Inferior parietal cortex (tissue), 1 donor: ENCODE measurements around the gene GCH1.
A peak's percentile ranks its signal among the peaks of the same experiment; 100 is the strongest.
"Not testable (repeated sequence)": the region's sequence is repeated elsewhere in the genome, so short reads cannot be mapped to it uniquely, and the experiment has no call there.

Experiments used
- DNase-seq: peaks from one replicate; pipeline ENCODE4 v3.0.0-alpha.2; 2016; ENCODE audit errors: extremely low spot score

The GCH1 gene

GRCh38 chr14:54818201-54819133 lies 84.2 kb downstream of the GCH1 start:
- DNase-seq: peak; percentile 6

DNA sequence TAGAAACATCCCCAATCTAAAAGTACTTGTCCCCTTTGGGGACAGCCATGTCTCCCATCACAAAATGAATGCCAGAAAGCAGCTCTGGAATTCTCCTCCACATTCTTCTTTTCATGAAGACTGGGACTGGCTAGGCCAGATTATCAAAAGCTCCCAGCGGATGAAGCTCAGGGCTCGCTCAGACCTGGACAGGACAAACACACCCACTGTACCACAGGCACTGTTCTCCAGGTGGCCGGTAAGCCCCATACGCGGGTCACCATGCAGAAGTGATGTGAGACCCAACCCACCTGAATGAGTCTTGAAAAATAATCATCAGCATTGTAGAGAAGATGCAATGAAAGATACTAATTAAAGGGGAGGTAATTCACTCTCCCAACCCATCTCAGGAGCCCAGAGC lies 85.1 kb downstream of the GCH1 start:
- DNase-seq: no peak

DNA sequence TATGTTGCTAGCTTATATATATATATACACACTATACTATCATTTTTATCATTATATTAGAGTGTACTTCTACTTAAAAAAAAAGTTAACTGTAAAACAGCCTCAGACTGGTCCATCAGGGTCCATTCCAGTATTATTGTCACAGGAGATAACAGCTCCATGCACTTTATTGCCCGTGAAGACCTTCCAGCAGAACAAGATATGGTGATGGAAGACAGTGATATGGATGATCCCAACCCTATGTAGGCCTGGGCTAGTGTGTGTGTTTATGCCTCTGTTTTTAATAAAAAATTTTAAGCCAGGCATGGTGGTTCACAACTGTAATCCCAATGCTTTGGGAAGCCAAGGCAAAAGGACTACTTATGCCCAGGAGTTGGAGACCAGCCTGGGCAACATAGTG lies 86.2 kb downstream of the GCH1 start:
- DNase-seq: no peak

DNA sequence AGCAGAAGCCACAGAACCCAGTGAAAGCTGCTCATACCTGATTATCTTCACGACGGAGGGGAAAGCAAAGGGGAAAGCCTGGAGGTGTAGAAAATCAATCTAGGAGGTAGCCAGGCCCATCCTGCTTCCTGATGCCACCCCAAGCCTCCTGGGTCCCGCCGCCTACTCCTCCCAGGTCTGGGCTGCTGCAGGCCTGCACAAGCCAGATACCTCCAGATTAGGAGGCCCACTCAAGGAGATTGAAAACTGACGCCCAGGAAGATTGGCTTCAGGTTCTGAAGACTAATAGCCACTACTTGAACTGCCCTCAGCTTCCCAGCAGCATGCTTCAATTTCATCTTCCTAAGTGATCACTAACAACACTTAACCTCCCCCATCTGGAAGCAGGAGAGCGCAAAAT lies 87.1 kb downstream of the GCH1 start:
- no peak for DNase-seq

DNA sequence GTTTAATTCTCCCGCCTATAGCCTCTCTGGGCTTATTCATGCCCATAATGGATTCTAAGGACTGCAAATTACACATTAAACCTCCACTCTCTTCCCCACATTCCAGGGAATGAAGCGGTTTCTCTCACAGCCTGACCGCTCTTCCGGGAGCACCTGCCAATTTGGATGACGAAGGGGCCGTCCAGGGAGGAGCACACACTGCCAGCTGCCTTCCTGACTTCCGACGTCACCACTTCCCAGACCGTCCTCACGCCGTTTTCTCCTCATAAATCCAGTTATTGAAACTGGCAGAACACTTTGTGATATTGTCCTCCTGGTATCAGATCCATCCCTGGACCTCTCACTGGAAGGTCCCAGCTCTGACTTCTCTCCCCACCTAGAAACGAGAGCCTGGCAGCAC lies 87.6 kb downstream of the GCH1 start:
- DNase-seq: no peak

GRCh38 chr14:54814076-54814475 lies 88.5 kb downstream of the GCH1 start:
- DNase-seq: no peak

GRCh38 chr14:54813081-54813480 lies 89.5 kb downstream of the GCH1 start:
- no peak for DNase-seq

DNA sequence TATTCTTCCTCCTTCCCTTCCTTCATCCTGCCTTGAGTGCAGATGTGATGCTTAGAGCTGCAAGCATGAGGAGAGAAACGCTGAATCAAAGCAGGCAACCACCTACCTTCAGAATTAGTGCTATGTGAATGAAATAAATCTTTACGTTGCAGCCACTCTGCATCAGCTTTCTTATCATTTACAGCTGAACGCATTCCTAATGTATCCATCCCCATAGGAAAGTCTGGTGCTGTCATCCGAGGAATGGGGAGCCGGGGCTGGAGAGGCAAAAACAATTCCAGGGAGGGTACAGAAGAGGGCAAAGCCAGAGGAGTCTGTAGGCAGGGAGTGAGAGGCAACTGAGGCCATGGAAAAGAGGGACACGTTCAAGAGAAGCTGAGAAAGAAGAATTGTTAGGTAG lies 90.0 kb downstream of the GCH1 start:
- no peak for DNase-seq

DNA sequence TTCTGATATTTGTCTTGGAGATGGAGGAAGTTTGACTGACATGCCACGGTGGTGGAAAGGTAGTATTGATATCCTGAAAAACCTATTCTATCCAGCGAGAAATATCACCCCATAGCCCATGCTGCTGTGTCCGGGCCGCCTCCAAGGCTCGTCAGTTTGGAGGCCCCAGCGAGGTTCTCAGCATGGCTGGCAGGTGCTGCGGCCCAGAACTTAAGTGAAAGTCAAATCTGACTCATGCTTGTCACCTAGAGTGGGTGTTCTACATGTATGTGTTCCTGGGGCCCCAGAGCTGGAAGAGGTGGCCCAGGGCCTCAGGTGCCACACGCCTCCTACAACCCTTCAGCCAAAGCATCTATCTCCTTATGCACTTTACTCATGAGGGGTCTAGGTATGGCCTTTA lies 92.9 kb downstream of the GCH1 start:
- no peak for DNase-seq

GRCh38 chr14:54808326-54809161 lies 94.1 kb downstream of the GCH1 start:
- DNase-seq: no peak

GRCh38 chr14:54807881-54808280 lies 94.7 kb downstream of the GCH1 start:
- DNase-seq: no peak

GRCh38 chr14:54807428-54807827 lies 95.2 kb downstream of the GCH1 start:
- DNase-seq: no peak

DNA sequence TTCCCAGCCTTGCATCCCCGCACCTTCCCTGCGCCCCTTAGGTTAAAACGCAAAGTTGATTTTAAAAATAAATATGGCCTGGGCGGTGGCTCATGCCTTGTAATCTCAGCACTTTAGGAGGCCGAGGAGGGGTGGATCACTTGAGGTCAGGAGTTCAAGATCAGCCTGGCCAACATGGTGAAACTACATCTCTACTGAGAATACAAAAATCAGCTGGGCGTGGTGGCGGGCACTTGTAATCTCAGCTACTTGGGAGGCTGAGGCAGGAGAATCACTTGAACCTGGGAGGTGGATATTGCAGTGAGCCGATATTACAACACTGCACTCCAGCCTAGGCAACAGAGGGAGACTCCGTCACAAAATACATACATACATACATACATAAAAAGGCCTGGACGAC lies 96.0 kb downstream of the GCH1 start:
- DNase-seq: no peak

DNA sequence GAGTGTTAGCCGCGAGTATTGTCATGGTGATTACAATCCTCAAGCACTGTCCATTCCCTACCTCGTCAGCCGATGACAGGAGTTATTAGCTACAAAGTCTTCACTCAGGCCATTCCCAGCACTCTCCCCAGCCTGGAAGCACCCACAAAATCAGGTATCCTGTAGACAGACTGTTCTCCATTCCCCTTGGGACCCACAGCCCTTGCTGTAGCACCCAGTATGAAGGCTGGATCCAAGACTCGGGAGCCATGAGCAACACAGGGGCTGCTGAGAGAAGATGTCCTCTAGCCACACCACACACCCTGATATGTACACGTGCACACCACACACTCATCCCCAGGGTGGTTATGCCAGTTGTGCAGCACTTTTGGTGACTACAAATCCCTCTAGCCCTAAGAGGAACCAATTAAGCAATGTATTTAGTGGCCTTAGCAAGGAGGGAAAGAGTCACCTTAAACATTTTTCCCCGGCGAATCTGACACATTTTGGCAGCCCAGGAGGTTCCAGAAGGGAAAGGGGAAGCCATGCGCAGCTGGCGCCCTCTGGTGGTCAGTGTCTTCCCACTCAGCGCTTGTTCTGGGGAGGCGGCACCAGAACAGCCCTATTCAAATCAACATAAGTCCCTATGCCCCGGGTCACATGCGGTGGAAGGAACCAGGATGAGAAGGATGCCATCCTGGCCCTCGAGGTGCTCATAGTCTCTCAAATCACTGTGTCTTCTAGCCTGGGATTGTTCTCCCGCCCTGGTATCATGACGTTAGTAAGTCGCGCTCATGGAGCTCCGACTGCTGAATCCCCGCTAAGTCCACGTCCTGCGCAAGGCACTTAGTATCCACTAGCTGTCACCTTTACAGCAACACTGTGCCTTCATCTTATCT lies 96.9 kb downstream of the GCH1 start:
- DNase-seq: peak; percentile 89

DNA sequence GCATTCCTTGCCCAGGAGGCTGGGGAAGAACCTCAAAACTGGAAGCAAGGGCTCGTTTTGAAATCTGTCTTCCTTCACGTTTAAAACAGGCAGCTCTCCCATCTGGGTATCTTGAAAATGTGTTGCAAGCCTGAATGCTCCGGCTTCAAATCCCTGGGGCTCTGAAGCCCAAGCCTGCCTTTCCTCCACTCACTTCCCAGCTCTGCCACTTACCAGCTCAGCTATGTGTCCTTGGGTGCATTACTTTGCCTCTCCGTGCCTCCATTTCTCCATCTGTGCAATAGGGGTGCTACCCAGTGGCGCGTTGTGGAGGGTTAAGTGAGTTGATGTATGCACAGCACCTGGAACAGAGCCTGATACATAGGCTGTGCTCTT lies 97.6 kb downstream of the GCH1 start:
- DNase-seq: no peak

DNA sequence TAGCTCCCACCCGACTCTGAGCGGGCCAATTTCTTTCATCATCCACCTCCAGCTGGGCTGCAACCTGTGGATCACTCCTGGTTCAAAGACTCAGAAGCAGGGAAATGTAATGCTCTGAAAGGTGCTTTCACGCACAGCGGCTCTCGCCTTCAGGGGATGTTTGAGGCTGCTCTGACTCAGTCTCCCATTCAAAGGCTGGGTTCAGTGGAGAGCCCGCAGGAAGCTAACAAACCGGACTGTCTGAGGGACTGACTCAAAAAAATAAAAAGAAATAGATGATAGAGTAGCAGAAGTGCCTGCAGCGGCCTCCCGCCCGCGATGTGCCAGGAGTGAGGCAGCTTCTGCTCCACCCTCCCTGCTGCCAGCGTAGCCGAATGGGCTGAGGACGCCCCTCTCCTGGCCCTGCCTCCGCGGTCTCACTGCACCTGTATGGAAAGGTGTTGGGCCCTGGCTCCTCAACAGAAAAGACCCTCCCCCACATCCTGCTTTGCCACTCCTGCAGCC lies 98.0 kb downstream of the GCH1 start:
- DNase-seq: no peak

DNA sequence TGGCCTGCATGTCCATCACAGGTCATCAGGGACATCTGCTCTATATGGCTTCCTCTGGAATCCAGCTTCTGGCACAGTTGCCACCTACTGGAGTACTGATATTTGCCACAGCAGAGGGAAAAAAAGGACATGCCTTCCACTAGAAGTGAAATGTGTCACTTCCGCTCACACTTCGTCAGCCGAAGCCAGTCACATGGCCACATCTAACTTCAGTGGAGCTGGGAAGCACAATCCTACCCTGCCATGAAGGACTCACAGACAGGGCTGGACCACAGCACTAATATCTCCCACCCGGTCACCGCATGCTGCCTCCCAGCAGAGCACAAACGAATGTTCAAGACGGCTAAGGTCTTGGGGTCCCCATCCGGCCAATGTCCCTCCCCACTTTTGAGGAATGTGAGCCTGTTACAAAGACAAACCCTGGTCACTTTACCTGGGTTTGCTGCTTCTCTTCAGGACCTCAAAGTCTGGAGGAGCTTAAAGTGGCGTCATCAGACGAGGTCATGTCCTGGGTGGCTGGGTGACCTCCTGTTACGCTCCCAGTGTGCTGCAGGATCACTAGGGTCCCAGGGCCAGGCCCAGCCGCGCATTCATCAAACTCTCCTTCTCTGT lies 98.6 kb downstream of the GCH1 start:
- no peak for DNase-seq

- no peak for DNase-seq
Observed at GRCh38 chr14:54803396-54803795, 99.2 kb downstream of the GCH1 start.

GRCh38 chr14:54801482-54801881 lies 101.1 kb downstream of the GCH1 start:
- DNase-seq: not testable (repeated sequence)

DNA sequence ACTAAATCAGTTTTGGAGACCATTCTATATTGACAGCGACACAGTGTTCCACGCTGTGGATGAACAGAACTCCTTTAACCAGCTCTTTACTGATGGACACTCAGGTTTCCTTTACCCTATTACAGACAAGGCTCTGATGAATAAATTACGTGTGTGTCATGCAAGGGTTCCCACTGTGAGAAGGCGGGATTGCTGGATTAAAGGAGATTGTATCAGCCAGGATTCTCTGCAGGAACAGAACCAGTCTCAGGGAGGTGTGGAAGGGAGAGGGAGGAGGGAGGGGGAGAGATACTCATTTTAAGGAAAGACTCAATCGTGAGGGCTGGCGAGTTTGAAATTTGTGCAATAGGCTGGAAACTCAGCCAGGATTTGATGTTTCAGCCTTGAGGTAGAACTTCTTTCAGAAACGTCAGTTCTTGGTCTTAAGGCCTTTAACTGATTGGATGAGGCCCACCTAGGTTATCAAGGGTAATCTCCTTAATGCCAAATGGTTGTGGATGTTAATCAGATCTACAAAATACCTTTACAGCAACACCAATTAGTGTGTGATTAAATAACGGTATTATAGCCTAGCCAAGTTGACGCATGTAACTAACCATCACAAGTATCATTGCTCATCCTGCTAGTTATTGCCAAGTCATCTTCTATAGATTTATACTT lies 104.0 kb downstream of the GCH1 start:
- DNase-seq: no peak

DNA sequence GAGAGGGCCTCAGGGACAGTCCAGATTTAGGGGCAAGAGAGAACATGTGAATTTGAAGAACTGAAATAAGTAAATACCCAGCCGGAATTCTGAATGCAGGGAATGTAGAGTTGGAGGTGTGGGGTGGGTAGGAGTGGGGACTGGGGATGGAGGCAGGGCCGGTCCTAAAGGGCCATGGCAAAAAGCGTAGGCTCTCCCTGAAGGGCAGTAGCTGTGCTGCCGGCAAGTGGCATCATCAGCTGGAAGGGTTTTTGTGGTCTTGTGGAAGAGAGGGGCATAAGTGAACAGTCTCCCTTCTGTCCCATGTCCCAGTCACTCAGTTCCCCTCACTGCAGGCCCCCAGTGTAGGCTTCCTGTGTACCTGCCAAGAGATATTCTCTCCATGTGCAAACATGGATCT lies 104.6 kb downstream of the GCH1 start:
- no peak for DNase-seq
